Stimulated activated CD4-positive, alpha-beta T cell treated with anti-CD3 and anti-CD28 coated beads, Interleukin-15, amount 100 ng/mL, for 1 hour (primary cell): ENCODE results near the gene DGKD.
A peak's percentile ranks its signal among the peaks of the same experiment; 100 is the strongest.

Source experiments
- DNase-seq, 2 donors: peaks; one replicate each; pipeline ENCODE4 v3.0.0-alpha.2; 2020; ENCODE audit warnings: low read depth in 1 of 2, low spot score in 1 of 2

The DGKD gene

GRCh38 chr2:233442028-233442310, 87.7 kb downstream of the DGKD start:
- no peak for DNase-seq

- peak; percentile 63 to 66 for DNase-seq
Observed at GRCh38 chr2:233443511-233444183, 89.4 kb downstream of the DGKD start.

- DNase-seq = no peak
Observed at GRCh38 chr2:233444501-233444900, 90.2 kb downstream of the DGKD start.

GRCh38 chr2:233445152-233445830, 91.0 kb downstream of the DGKD start:
- DNase-seq = no peak

- no peak for DNase-seq
Observed at GRCh38 chr2:233446121-233446520, 91.8 kb downstream of the DGKD start.

DNA sequence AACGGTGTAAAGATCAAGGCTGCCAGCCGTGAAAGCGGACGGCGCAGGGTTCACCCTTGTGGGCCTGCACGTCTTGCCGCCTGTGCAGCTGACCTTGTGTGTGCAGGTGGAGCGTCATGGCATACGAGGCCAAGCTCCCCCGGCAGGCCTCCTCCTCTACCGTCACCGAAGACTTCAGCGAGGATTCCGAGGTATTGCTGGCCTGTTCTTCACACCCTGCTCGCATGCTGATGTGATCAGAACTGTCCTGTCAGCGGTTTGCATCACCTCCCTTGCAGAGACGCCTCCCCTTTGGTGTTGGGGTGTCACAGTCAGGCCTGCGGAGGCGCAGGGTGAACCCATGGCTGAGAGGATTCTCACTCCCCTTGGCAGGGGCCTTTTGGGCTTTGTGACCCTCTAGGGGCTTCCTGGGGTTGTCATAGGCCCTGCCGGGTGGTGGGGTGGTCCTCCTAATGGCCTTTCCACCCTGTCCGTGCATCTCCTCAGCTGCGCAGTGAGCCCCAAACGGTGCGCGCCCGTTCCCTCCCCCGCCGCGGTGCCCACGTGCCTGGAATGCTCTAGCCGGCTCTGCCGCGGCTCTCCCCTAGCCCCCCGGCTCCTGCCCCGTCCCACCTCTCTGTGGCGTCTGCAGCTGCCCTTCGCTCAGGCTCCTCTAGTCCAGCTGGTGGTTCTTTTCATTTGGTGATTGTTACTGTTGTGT, 92.5 kb downstream of the DGKD start:
- DNase-seq = no peak

GRCh38 chr2:233447506-233448219, 93.4 kb downstream of the DGKD start:
- DNase-seq = no peak

DNA sequence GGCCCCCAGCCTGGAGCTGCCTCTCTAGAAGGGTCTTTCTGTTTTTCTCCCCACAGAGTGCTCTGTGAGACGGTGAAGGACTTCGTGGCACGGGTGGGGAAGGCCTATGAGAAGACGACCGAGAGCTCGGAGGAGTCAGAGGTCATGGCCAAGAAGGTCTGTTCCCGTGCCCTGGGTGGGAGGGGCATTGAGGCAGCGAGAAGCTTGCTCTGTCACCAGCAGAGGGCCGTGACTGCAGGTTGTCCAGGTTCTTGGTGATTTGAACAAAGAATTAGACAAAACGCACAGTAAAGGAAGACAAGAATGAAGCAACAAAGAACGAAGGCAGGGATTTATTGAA, 93.9 kb downstream of the DGKD start:
- DNase-seq = no peak

DNA sequence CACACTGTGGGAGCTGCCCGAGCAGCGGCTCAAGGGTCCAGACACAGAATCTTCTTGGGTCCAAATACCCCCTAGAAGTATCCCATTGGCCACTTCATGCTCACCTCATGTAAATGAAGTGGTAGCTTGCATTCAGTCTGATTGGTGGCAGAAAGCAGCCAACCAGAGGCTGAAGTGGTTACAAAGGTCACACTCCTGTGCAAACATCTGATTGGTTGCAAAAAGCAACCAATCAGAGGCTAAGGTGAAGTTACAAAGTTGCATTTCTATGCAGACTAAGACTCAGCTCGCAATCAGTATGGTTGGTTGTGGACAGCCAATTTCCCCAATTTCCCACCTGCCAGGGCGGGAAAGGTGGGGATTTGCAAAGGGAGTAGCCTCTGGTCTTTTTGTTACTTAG, 94.3 kb downstream of the DGKD start:
- no peak for DNase-seq

DNA sequence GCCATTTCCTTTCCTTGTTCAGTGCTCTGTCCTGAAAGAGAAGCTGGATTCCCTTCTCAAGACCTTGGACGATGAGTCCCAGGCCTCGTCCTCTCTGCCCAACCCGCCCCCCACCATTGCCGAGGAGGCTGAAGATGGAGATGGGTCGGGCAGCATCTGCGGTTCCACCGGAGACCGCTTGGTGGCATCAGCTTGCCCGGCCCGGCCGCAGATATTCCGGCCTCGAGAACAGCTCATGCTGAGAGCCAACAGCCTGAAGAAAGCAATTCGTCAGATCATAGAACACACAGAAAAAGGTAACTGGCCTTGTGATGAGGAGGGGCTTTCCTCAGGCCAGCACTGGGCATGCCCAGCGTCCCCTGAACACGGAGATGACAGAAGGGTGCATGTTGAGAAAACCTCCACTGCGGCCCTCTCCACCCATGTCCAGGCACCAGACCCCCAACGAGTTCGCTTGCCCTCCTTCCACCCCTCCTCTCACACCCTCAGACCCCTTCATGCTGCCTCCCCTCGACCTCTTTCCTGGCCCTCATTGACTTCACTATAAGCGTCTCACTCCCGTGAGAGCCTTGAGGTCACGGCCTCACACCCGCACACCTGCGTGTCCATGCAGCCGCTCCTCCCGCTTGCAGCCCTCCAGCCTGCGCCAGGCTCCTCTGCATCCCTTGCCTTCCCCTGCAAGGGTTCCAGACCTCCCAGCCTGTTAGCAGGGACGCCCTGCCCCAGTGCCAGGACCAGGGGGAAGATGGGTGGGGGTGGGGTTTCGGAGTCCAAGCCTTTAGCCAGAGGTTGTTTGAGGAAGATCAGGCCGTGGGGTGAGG, 95.0 kb downstream of the DGKD start:
- DNase-seq = no peak

DNA sequence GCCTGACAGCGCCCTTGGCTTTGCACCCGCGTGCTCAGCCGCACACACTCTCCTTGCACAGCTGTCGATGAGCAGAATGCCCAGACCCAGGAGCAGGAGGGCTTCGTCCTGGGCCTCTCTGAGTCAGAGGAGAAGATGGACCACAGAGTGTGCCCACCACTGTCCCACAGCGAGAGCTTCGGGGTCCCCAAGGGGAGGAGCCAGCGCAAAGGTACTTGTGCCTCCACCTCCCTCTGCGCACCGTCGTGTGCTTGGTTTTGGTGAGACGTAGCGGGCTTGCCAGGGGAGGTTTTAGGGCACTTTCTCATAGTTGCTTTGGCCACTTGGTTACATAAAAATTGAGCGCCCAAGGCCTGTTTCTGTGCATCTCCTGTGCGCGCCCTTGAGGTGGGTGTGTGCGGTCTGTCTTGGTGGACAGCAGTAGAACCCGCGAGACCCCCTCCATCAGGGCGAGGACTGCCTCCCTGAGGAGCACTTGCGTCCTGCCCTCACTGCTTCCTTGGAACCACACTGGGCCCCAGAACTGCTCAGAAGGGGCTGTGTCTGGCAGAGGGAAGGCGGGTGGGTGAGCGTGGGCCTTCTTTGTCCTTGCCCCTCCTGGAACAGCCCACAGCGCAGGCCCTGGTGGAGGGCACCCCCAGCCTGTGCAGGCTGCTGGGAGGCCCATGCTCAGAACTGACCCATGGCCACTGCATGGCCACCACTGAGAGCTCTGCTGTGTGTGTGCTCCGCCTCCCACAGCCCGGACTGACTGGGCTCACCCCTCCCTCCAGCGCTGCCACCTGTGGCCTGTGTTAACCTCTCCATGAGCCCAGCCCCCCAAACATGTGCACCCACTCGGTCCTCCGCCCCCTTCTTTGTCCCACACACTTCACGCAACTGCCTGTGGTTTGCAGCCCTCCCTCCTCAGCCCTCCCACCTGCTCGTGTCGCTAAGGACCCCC, 95.9 kb downstream of the DGKD start:
- DNase-seq = no peak

GRCh38 chr2:233450864-233451575, 96.7 kb downstream of the DGKD start:
- DNase-seq = no peak

DNA sequence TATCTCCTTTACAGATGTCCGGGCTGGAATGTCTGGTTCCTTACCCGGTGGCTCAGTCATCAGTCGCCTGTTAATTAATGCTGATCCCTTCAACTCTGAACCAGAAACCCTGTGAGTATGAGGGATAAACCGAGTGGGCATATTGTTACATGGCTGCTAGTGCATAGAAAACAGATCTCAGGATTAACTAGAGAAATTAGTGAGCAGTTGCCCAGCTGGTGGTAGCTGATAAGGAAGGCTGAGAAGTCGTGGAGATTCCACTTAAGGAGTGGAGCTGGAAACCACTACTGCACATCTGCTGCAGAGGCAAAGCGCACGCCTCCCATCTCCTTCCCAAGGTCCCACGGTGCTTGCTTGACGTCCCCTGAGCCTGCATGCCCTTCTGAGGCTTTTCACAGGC, 97.7 kb downstream of the DGKD start:
- no peak for DNase-seq

- DNase-seq = no peak
Observed at GRCh38 chr2:233453111-233453915, 99.0 kb downstream of the DGKD start.

GRCh38 chr2:233453916-233454315, 99.6 kb downstream of the DGKD start:
- DNase-seq = no peak

DNA sequence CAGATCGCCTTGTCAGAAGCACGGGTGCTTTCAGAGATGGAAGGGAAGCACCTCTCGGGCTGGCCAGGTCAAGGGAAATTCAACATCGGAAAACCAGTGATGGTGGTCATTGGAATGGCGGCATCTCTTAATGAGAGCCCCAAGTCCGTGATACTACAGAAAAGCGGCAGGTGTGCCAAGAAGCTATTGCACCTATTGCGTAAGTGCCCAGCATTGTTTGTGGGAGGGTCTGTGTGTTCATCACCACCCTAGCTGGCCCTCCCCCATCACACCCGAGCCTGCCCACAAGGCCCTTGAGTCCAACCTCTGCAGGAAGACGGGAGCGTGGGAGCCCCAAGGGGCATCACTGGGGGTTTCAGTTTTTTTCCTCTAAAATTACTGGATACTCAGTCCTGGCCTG, 100.7 kb downstream of the DGKD start:
- DNase-seq = no peak

DNA sequence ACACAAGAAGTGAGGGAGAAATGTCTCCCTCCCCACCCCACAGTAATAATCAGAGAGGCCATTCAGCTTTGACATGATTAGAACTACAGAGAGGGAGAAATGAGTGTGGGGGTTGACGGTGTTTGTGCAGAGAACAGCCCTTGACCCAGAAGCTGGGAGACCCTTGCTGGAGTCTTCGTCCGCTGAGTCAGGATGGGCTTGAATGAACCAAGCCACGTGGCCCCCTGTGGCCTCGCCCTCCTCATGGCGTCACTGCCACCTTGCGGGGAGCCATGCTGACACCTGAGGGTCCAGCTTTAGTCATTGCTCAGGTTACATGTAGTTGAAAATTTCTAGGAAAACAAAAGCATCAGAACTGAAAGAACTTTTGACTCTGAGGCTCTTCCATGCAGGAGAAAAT, 101.2 kb downstream of the DGKD start:
- DNase-seq = no peak

GRCh38 chr2:233456111-233456510, 101.8 kb downstream of the DGKD start:
- DNase-seq = no peak

DNA sequence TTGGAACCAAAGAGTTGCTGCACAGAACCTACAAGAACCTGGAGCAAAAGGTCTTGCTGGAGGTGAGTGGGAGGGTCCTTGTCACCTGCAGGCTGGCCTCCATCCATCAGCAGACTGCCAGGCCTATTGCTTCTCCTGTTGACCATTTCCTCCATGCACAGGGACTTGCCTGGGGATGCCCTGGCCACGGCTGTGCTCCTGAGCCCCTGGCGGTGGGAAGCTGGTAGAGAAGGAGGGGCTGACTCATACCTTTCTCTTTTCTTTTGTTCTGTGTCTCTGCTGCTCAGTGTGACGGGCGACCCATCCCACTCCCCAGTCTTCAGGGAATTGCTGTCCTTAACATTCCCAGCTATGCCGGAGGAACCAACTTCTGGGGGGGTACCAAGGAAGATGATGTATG, 102.6 kb downstream of the DGKD start:
- DNase-seq = no peak
